ENCODE data around the gene S100Z. TPM values are rescaled to one million over a fixed set of nuclear protein-coding genes. Genes with fewer than 3 reads are reported as not detected.

Gene S100Z
- total RNA-seq, 1 donor from 2014 or later = not detected

DNA sequence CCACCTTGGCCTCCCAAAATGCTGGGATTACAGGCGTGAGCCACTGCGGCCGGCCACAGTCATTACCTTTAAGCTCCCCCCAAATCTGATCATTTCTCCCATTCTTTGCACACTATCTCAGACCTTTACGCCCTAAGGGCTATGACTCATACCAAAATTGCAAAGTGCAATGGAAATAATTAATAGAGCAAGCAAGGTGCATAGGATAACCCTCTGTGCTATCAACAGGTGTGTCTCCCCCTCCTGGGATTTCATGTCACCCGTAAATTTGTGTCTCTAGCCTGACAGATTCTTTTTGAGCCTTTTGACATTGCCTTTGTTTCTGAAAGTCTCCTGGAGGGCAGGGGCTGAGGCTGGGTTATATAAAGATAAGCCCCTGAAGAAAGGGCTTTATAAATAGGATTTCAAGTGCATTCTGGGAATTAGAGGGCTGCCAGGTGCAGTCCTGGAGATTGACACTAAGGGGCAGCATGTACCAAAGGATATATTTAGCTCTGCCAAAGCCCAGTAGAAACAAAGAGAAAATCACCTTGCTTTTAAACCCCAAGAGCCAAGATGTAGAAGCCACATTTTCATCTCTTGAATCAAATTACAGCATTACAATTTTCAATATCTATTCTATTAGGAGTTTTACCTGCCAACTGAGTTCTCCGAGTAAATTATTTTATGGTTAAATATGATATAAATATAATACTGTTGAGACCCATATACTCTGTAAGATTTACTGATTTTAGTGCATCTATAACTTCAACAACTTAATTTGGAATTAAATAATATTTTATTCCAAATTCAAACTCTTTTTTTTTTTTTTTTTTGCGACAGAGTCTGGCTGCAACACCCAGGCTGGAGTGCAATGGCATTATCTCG is 18.2 kb downstream of the S100Z start:
- H4K20me1 ChIP-seq (ENCODE audit: low read depth) = no peaks in the 10 kb centered on the region
- no peaks in the 10 kb centered on the region for H3F3A ChIP-seq (ENCODE audit: low read depth)
- no peaks in the 10 kb centered on the region for H3K36me3 Mint-ChIP-seq
- no peak overlapping the region for H2AFZ ChIP-seq (replicated peaks)
- H3K27ac ChIP-seq = no peak overlapping the region
- H3K4me2 ChIP-seq = no peak overlapping the region
- H3K4me3 ChIP-seq = no peak overlapping the region
- H3K9ac ChIP-seq = no peak overlapping the region
- no peaks in the 10 kb centered on the region for H3K79me2 ChIP-seq (ENCODE audit: low read depth)
- H3K4me1 Mint-ChIP-seq = peaks cover 11% of the 10 kb centered on the region
- no peaks in the 10 kb centered on the region for H3K4me1 ChIP-seq
- no peak overlapping the region for H3K27ac Mint-ChIP-seq
- H3K36me3 ChIP-seq = no peaks in the 10 kb centered on the region
- peak; percentile 81 for DNase-seq (ENCODE audit: low spot score)
- no peaks in the 10 kb centered on the region for H3K27me3 ChIP-seq
- TF ChIP-seq CTCF (IDR thresholded peaks at IDR 0.05) = peak; percentile 91
- no peak for TF ChIP-seq EZH2phosphoT487 (IDR thresholded peaks at IDR 0.05)
- no peak for TF ChIP-seq EZH2 (IDR thresholded peaks at IDR 0.05)
- H3K4me3 Mint-ChIP-seq = no peak overlapping the region
- H3K9me3 Mint-ChIP-seq = no peaks in the 10 kb centered on the region
- peaks cover 2% of the 10 kb centered on the region for H3K27me3 Mint-ChIP-seq (ENCODE audit: insufficient read depth, low read depth)
- H3K9me3 ChIP-seq (ENCODE audit: low read depth) = no peaks in the 10 kb centered on the region

DNA sequence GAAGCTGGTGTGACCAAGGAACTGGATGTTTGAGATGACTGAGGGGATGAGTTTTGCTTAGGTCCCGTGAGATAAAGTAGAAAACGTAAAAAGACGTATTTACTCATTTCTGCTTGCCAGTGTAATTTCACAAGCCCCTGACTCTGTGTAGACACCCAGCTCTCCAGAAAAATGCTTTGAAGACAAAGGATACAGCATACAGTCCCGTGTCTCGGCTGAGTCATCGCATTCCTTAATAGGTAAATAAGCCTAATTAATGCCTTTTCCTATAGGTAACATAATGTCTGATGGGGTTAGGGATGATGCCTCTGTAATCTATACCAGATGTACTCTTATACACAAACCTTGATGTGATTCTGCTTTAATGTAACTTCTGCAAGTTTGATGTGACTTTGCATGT is 20.2 kb downstream of the S100Z start:
- H2AFZ ChIP-seq (replicated peaks) = no peak overlapping the region
- H3K4me1 ChIP-seq = peaks cover 8% of the 10 kb centered on the region
- Mint-ChIP-seq H3K36me3 (no peaks in the 10 kb centered on the region), H3K9me3 (no peaks in the 10 kb centered on the region), H3K4me1 (peaks cover 17% of the 10 kb centered on the region), H3K27ac (no peak overlapping the region), H3K4me3 (no peak overlapping the region), H3K27me3 (ENCODE audit: insufficient read depth, low read depth) (peaks cover 2% of the 10 kb centered on the region)
- H3K4me2 ChIP-seq = no peak overlapping the region
- peaks cover 3% of the 10 kb centered on the region for H3F3A ChIP-seq (ENCODE audit: low read depth)
- DNase-seq (ENCODE audit: low spot score) = no peak
- H3K79me2 ChIP-seq (ENCODE audit: low read depth) = no peaks in the 10 kb centered on the region
- no peaks in the 10 kb centered on the region for H3K36me3 ChIP-seq
- TF ChIP-seq CTCF (IDR thresholded peaks at IDR 0.05) (no peak), EZH2 (IDR thresholded peaks at IDR 0.05) (no peak)
- no peak overlapping the region for H3K9ac ChIP-seq
- no peaks in the 10 kb centered on the region for H3K27me3 ChIP-seq
- no peak overlapping the region for H3K27ac ChIP-seq
- no peak overlapping the region for H3K4me3 ChIP-seq
- no peaks in the 10 kb centered on the region for H3K9me3 ChIP-seq (ENCODE audit: low read depth)
- no peaks in the 10 kb centered on the region for H4K20me1 ChIP-seq (ENCODE audit: low read depth)

DNA sequence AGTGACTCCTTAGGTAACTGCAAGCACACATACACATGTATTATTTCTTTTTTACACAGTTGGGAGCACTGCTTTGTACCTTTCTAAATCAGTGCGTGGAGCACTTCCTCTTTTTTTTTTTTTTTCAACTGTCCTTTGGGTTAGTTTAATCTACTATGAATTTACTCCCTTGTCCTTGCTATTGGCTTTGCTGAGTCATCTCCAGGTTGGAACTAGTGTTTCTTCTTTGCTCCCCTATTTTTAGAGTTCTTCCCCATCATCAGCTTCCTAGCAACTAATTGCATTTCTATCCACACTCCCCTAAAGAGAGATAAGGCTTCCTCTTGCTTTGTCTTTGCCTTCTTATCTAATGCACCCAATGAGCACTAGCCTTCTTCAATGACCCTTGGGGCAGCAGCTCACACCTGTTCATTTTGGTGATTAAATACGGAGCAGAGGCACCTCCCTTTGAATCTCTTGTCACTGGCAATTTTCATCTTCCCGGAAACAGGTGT is 24.3 kb downstream of the S100Z start:
- Histone ChIP-seq H3K79me2 (ENCODE audit: low read depth) (no peaks in the 10 kb centered on the region), H3K27ac (no peak overlapping the region), H2AFZ (replicated peaks) (no peak overlapping the region), H3F3A (ENCODE audit: low read depth) (peaks cover 3% of the 10 kb centered on the region), H3K27me3 (no peaks in the 10 kb centered on the region), H3K4me3 (no peak overlapping the region), H3K36me3 (no peaks in the 10 kb centered on the region), H3K4me1 (peaks cover 13% of the 10 kb centered on the region), H3K4me2 (peak overlapping the region; percentile 48), H4K20me1 (ENCODE audit: low read depth) (no peaks in the 10 kb centered on the region), H3K9ac (no peak overlapping the region), H3K9me3 (ENCODE audit: low read depth) (no peaks in the 10 kb centered on the region)
- Mint-ChIP-seq H3K36me3 (no peaks in the 10 kb centered on the region), H3K9me3 (no peaks in the 10 kb centered on the region), H3K27ac (no peak overlapping the region), H3K27me3 (ENCODE audit: insufficient read depth, low read depth) (peaks cover 2% of the 10 kb centered on the region), H3K4me1 (peaks cover 12% of the 10 kb centered on the region), H3K4me3 (no peak overlapping the region)
- no peak for DNase-seq (ENCODE audit: low spot score)
- no peak for TF ChIP-seq EZH2 (IDR thresholded peaks at IDR 0.05)
- no peak for TF ChIP-seq CTCF (IDR thresholded peaks at IDR 0.05)
- no peak for TF ChIP-seq EZH2phosphoT487 (IDR thresholded peaks at IDR 0.05)
